ENCODE measurements around the gene DUOX2.
A peak's percentile ranks its signal among the peaks of the same experiment; 100 is the strongest.

DUOX2 gene

GRCh38 chr15:45114076-45114750 is at the start of gene DUOX2, which contains the start of gene DUOXA2:
TSS of gene DUOX2 (minus strand) at chr15:45114172. CDS start at chr15:45113411, 761 bp downstream.
TSS of gene DUOXA2 (plus strand) at chr15:45114326. CDS start at chr15:45114606, 280 bp downstream.
- peak; percentile 12 for DNase-seq

DNA sequence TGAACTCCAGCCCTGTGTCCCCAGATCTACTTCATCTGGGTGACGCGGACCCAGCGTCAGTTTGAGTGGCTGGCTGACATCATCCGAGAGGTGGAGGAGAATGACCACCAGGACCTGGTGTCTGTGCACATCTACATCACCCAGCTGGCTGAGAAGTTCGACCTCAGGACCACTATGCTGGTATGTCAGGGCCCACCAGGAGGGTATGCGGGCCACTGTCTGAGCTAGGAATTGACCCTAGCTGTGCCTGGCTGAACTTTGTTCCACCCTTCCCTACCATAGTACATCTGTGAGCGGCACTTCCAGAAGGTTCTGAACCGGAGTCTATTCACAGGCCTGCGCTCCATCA is 49.5 kb upstream of the DUOX2 start:
- DNase-seq = no peak

GRCh38 chr15:45162771-45163507 is 49.0 kb upstream of the DUOX2 start:
- peak; percentile 77 for DNase-seq

GRCh38 chr15:45161666-45162065 is 47.7 kb upstream of the DUOX2 start:
- no peak for DNase-seq

DNA sequence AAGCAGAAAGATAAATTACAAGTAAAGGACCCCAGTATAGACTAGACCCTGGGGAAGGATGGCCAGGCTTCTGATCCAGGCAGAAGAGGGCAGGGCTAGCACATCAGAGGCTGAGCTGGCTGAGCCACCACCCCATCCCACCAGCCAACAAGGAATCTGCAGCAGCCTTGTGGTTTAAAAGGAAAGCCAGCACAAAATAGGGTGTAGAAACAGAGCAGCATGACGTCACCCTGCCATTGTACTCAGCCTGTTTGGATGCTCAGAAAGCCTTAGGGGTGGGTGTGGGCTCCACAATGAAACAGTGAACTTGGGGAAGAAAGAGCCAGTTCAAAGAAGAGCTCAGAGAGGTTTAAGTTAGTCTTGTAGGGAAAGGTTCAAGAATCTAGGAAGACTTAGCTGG is 44.0 kb upstream of the DUOX2 start:
- no peak for DNase-seq

DNA sequence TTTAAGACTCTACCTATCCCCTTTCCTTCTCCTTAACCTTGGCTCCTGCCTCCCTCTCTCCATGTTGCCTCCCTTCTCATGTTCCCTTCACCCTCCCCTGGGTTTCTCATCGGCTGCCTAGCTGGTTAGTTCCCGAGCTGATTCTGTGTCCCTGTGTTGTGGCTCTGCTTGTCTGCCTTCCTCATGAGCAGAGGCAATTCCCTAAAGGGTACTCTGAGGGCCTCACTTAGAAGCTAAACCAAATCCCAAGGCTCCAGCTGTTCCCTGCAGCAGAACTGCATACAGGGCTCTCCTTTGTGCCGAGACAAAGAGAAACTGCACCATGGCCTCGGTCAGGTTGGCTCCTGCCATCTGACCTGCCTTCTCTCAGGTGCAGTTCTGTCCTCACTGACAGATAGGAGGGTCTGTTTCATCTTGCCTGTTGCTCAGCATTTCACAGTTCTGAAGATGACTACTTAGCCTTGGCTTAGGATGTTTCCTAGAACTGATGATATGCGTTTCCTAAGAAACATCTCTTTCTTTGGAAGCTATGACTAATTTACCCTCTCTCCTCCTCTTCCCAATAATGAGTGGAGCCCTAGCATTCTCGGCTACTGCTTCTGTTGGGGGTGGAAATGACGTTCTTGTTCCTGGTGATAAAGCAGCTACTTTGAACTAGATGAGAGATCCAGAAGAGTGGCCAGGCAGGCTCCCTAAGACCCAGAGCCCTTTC is 42.9 kb upstream of the DUOX2 start:
- no peak for DNase-seq

GRCh38 chr15:45155739-45156138 is 41.8 kb upstream of the DUOX2 start:
- no peak for DNase-seq

DNA sequence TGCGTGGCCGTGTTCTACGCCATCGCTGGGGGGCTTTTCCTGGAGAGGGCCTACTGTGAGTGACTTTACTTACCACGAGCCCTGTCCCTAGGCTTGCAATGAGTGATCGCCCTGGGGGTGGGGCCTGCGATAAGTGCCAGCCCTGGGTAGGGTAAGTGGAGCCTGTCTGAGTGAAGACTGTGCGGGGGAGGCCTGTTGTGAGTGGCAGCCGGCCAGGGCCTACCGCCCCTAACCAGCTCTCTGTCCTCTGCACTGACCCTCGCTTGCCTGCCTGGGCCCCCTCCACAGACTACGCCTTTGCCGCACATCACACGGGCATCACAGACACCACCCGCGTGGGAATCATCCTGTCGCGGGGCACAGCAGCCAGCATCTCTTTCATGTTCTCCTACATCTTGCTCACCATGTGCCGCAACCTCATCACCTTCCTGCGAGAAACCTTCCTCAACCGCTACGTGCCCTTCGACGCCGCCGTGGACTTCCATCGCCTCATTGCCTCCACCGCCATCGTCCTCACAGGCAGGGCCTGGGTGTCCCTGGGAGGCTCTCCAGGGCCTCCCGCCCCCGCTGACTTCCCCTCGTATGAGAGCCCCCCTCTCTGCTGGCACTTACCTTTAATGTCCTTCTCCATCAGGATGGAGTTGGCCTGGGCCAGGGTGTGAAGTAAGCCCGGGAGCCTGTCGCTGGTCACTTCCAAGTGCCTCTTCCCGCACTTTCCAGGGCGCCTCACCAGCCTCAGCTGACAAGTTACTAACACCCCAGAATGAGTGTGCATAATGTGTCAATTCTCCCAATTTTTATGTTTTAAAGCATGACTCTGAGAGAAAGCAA is 38.2 kb upstream of the DUOX2 start:
- DNase-seq = no peak

GRCh38 chr15:45150997-45151396 is 37.0 kb upstream of the DUOX2 start:
- no peak for DNase-seq

DNA sequence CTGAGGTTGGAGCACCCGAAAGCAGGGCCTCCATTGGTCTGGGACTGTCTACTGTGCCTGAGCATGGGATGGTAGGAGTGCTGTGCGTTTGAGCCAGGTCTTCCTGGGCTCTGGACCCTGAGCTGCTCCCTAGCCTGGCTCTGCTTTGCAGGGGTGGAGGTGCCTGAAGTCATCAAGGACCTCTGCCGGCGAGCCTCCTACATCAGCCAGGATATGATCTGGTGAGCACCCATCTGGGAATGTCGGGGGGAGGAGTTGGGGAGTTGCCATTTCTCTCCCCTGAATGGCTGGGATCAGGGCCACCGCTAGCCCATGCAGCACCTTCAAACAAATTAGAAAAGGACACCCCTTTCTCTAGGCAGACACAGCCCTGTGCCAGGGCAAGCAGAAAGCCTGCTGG is 36.5 kb upstream of the DUOX2 start:
- no peak for DNase-seq

- DNase-seq = no peak
Observed at GRCh38 chr15:45149060-45149459, 35.1 kb upstream of the DUOX2 start.

GRCh38 chr15:45148076-45149059 is 34.4 kb upstream of the DUOX2 start:
- DNase-seq = no peak

- no peak for DNase-seq
Observed at GRCh38 chr15:45147606-45148005, 33.6 kb upstream of the DUOX2 start.

- DNase-seq = no peak
Observed at GRCh38 chr15:45146405-45146804, 32.4 kb upstream of the DUOX2 start.

GRCh38 chr15:45144775-45145174 is 30.8 kb upstream of the DUOX2 start:
- no peak for DNase-seq

GRCh38 chr15:45143946-45144345 is 30.0 kb upstream of the DUOX2 start:
- no peak for DNase-seq

- DNase-seq = no peak
Observed at GRCh38 chr15:45143056-45143455, 29.1 kb upstream of the DUOX2 start.

- DNase-seq = no peak
Observed at GRCh38 chr15:45141386-45141785, 27.4 kb upstream of the DUOX2 start.

- no peak for DNase-seq
Observed at GRCh38 chr15:45140557-45141250, 26.7 kb upstream of the DUOX2 start.

GRCh38 chr15:45139770-45140169 is 25.8 kb upstream of the DUOX2 start:
- no peak for DNase-seq
